Smooth muscle cell (in vitro differentiated cells): ENCODE measurements around the gene ABCA2. TPM values are rescaled to one million over a fixed set of nuclear protein-coding genes. Genes with fewer than 3 reads are reported as not detected.

Source experiments
- DNase-seq: peaks from one replicate; lab custom pipeline; 2025; ENCODE audit not compliant: unreplicated experiment; lab: John Stamatoyannopoulos, UW
- H2AFZ ChIP-seq: fragments of 200-600 bp; sonication (generic); 2 replicates; pipeline ENCODE4 v1.6.0; 2016; ENCODE audit warnings: antibody characterized with exemption, low read depth, mild to moderate bottlenecking
- H3F3A ChIP-seq: fragments of 200-600 bp; sonication (generic); 2 replicates; pipeline ENCODE4 v1.6.0; 2017; ENCODE audit warnings: antibody characterized with exemption, low read depth
- H3K27ac ChIP-seq: fragments of 200-600 bp; sonication (generic); 2 replicates; pipeline ENCODE4 v1.5.1; 2016; ENCODE audit warnings: low read depth, mild to moderate bottlenecking
- H3K27me3 ChIP-seq: fragments of 200-600 bp; sonication (generic); 2 replicates; pipeline ENCODE4 v1.6.1; 2016; ENCODE audit warnings: low read depth, mild to moderate bottlenecking
- H3K36me3 ChIP-seq: fragments of 200-600 bp; sonication (generic); 2 replicates; pipeline ENCODE4 v1.5.1; 2016; ENCODE audit warnings: low read depth
- H3K4me1 ChIP-seq: fragments of 200-600 bp; sonication (generic); 2 replicates; pipeline ENCODE4 v1.5.1; 2016; ENCODE audit warnings: low read depth
- H3K4me2 ChIP-seq: fragments of 200-600 bp; sonication (generic); 2 replicates; pipeline ENCODE4 v1.6.0; 2016; ENCODE audit warnings: mild to moderate bottlenecking
- H3K4me3 ChIP-seq: fragments of 200-600 bp; sonication (generic); 2 replicates; pipeline ENCODE4 v1.5.1; 2016; ENCODE audit warnings: mild to moderate bottlenecking
- H3K79me2 ChIP-seq: fragments of 200-600 bp; sonication (generic); 2 replicates; pipeline ENCODE4 v1.6.0; 2016; ENCODE audit warnings: low read depth, mild to moderate bottlenecking
- H3K9ac ChIP-seq: fragments of 200-600 bp; sonication (generic); 2 replicates; pipeline ENCODE4 v1.6.0; 2016; ENCODE audit warnings: low read depth
- H3K9me3 ChIP-seq: fragments of 200-600 bp; sonication (generic); replicated peaks from 2 replicates; pipeline ENCODE4 v1.5.1; 2016; ENCODE audit warnings: low read depth
- H4K20me1 ChIP-seq: fragments of 200-600 bp; sonication (generic); 2 replicates; pipeline ENCODE4 v1.6.0; 2016; ENCODE audit warnings: low read depth
- CTCF ChIP-seq: fragments of 200-600 bp; sonication (generic); IDR thresholded peaks from 2 replicates; pipeline ENCODE4 v1.5.1; 2017; ENCODE audit warnings: borderline replicate concordance, mild to moderate bottlenecking, antibody characterized with exemption; ENCODE audit not compliant: insufficient read depth, poor library complexity, severe bottlenecking
- WGBS: methylation state at CpG from one replicate; pipeline ENCODE4 v1.1.7; 2016; ENCODE audit warnings: low lambda C conversion rate; 5-methylcytosine and 5-hydroxymethylcytosine counted together
- polyA plus RNA-seq: library from polyadenylated mRNA; unstranded; fragments of >200 nt; fragmentation: Nextera tagmentation; extraction: Ambion mirVana; gene quantifications from 2 replicates; pipeline ENCODE4 v1.2.1, GENCODE V29; 2016
- total RNA-seq: library from RNA; depleted of rRNA; stranded (reverse); fragments of >200 nt; gene quantifications from 2 replicates; pipeline ENCODE4 v1.2.3, GENCODE V29; 2014

Gene ABCA2
- total and polyA plus RNA-seq, 2 experiments from 2014 or later, result 15.9 to 26.2 TPM

GRCh38 chr9:136957901-136958300 lies 70.1 kb downstream of the ABCA2 start:
- H3K27ac ChIP-seq, result no peak overlapping the region
- H3K27me3 ChIP-seq, result no peaks in the 10 kb centered on the region
- no peaks in the 10 kb centered on the region for H3K36me3 ChIP-seq
- H2AFZ ChIP-seq, result no peak overlapping the region
- no peak overlapping the region for H3K9ac ChIP-seq
- TF ChIP-seq CTCF, result no peak
- no peak overlapping the region for H3K4me3 ChIP-seq
- no peaks in the 10 kb centered on the region for H3K79me2 ChIP-seq
- no peaks in the 10 kb centered on the region for H3K4me1 ChIP-seq
- no peaks in the 10 kb centered on the region for H3F3A ChIP-seq
- H4K20me1 ChIP-seq, result no peaks in the 10 kb centered on the region
- DNase-seq, result no peak
- H3K9me3 ChIP-seq, result no peaks in the 10 kb centered on the region
- WGBS, result 94% methylated on average over 6 of the region's 6 CpGs
- H3K4me2 ChIP-seq, result no peak overlapping the region

- H3K9ac ChIP-seq, result no peak overlapping the region
- no CpG with 5 or more reads among the region's 1 CpG for WGBS
- H3K79me2 ChIP-seq, result no peaks in the 10 kb centered on the region
- H3K27me3 ChIP-seq, result no peaks in the 10 kb centered on the region
- H2AFZ ChIP-seq, result no peak overlapping the region
- H3K4me3 ChIP-seq, result no peak overlapping the region
- TF ChIP-seq CTCF, result no peak
- no peaks in the 10 kb centered on the region for H3K36me3 ChIP-seq
- H3K27ac ChIP-seq, result no peak overlapping the region
- DNase-seq, result no peak
- no peaks in the 10 kb centered on the region for H3F3A ChIP-seq
- no peak overlapping the region for H3K4me2 ChIP-seq
- H3K9me3 ChIP-seq, result no peaks in the 10 kb centered on the region
- no peaks in the 10 kb centered on the region for H4K20me1 ChIP-seq
- H3K4me1 ChIP-seq, result no peaks in the 10 kb centered on the region
Measured at GRCh38 chr9:136957461-136957860, 70.6 kb downstream of the ABCA2 start.

Other genes starting within 250 kb of the ABCA2 start
Only the 30 nearest of the 38 such genes appear.
- 1.2 and 1.8 TPM in 2 replicates for gene AJM1, start 185.8 kb downstream of the ABCA2 start, total RNA-seq
- 2.9 and 3.7 TPM in 2 replicates for gene AJM1, start 185.8 kb downstream of the ABCA2 start, polyA plus RNA-seq
- 110 and 173 TPM in 2 replicates for gene PHPT1, start 178.8 kb downstream of the ABCA2 start, total RNA-seq
- gene PHPT1, start 178.8 kb downstream of the ABCA2 start, polyA plus RNA-seq, result 381 and 435 TPM in 2 replicates
- 3.8 TPM in 2 replicates for gene MAMDC4, start 175.9 kb downstream of the ABCA2 start, total RNA-seq
- gene MAMDC4, start 175.9 kb downstream of the ABCA2 start, polyA plus RNA-seq, result 7.5 and 8.0 TPM in 2 replicates
- 304 and 306 TPM in 2 replicates for gene EDF1, start 161.9 kb downstream of the ABCA2 start, total RNA-seq
- gene EDF1, start 161.9 kb downstream of the ABCA2 start, polyA plus RNA-seq, result 492 and 548 TPM in 2 replicates
- gene TRAF2, start 141.7 kb downstream of the ABCA2 start, total RNA-seq, result 6.2 and 7.0 TPM in 2 replicates
- gene TRAF2, start 141.7 kb downstream of the ABCA2 start, polyA plus RNA-seq, result 15.9 and 18.0 TPM in 2 replicates
- 70.5 and 103 TPM in 2 replicates for gene FBXW5, start 83.5 kb downstream of the ABCA2 start, total RNA-seq
- gene FBXW5, start 83.5 kb downstream of the ABCA2 start, polyA plus RNA-seq, result 105 and 109 TPM in 2 replicates
- gene C8G, start 83.0 kb downstream of the ABCA2 start, total RNA-seq, result not detected in 2 replicates
- 1.4 TPM in 1 of 2 replicates, not detected in the other for gene C8G, start 83.0 kb downstream of the ABCA2 start, polyA plus RNA-seq
- not detected in 2 replicates for gene LCN12, start 76.0 kb downstream of the ABCA2 start, total RNA-seq
- not detected in 2 replicates for gene LCN12, start 76.0 kb downstream of the ABCA2 start, polyA plus RNA-seq
- gene PTGDS, start 50.7 kb downstream of the ABCA2 start, total RNA-seq, result 119 and 145 TPM in 2 replicates
- 597 and 611 TPM in 2 replicates for gene PTGDS, start 50.7 kb downstream of the ABCA2 start, polyA plus RNA-seq
- gene LCNL1, start 45.2 kb downstream of the ABCA2 start, total RNA-seq, result 0.67 and 1.1 TPM in 2 replicates
- 0.85 and 0.89 TPM in 2 replicates for gene LCNL1, start 45.2 kb downstream of the ABCA2 start, polyA plus RNA-seq
- gene PAXX, start 35.8 kb downstream of the ABCA2 start, total RNA-seq, result 27.4 and 29.0 TPM in 2 replicates
- 61.4 and 62.0 TPM in 2 replicates for gene PAXX, start 35.8 kb downstream of the ABCA2 start, polyA plus RNA-seq
- gene CLIC3, start 31.7 kb downstream of the ABCA2 start, total RNA-seq, result 15.2 and 36.8 TPM in 2 replicates
- 43.9 and 69.9 TPM in 2 replicates for gene CLIC3, start 31.7 kb downstream of the ABCA2 start, polyA plus RNA-seq
- gene FUT7, start 3.9 kb upstream of the ABCA2 start, total RNA-seq, result not detected in 2 replicates
- gene FUT7, start 3.9 kb upstream of the ABCA2 start, polyA plus RNA-seq, result 0.51 TPM in 1 of 2 replicates, not detected in the other
- 5.9 and 9.9 TPM in 2 replicates for gene NPDC1, start 17.9 kb upstream of the ABCA2 start, total RNA-seq
- gene NPDC1, start 17.9 kb upstream of the ABCA2 start, polyA plus RNA-seq, result 19.3 and 38.8 TPM in 2 replicates
- gene ENTPD2, start 25.8 kb upstream of the ABCA2 start, total RNA-seq, result not detected in 2 replicates
- gene ENTPD2, start 25.8 kb upstream of the ABCA2 start, polyA plus RNA-seq, result 0.30 and 0.78 TPM in 2 replicates
- gene SAPCD2, start 42.3 kb upstream of the ABCA2 start, total RNA-seq, result 1.9 and 2.1 TPM in 2 replicates
- 3.9 and 5.0 TPM in 2 replicates for gene SAPCD2, start 42.3 kb upstream of the ABCA2 start, polyA plus RNA-seq
- 5.8 and 7.2 TPM in 2 replicates for gene UAP1L1, start 49.3 kb upstream of the ABCA2 start, total RNA-seq
- 22.5 and 23.8 TPM in 2 replicates for gene UAP1L1, start 49.3 kb upstream of the ABCA2 start, polyA plus RNA-seq
- gene MAN1B1, start 58.7 kb upstream of the ABCA2 start, total RNA-seq, result 62.9 and 70.9 TPM in 2 replicates
- 97.1 and 109 TPM in 2 replicates for gene MAN1B1, start 58.7 kb upstream of the ABCA2 start, polyA plus RNA-seq
- 50.6 and 51.4 TPM in 2 replicates for gene DPP7, start 86.5 kb upstream of the ABCA2 start, total RNA-seq
- 170 and 171 TPM in 2 replicates for gene DPP7, start 86.5 kb upstream of the ABCA2 start, polyA plus RNA-seq
- gene GRIN1, start 110.9 kb upstream of the ABCA2 start, total RNA-seq, result not detected in 2 replicates
- gene GRIN1, start 110.9 kb upstream of the ABCA2 start, polyA plus RNA-seq, result 0.44 TPM in 1 of 2 replicates, not detected in the other
- gene LRRC26, start 141.8 kb upstream of the ABCA2 start, total RNA-seq, result not detected in 2 replicates
- gene LRRC26, start 141.8 kb upstream of the ABCA2 start, polyA plus RNA-seq, result not detected in 2 replicates
- gene TMEM210, start 143.8 kb upstream of the ABCA2 start, total RNA-seq, result not detected in 2 replicates
- gene TMEM210, start 143.8 kb upstream of the ABCA2 start, polyA plus RNA-seq, result not detected in 2 replicates
- 12.6 and 16.3 TPM in 2 replicates for gene ANAPC2, start 160.3 kb upstream of the ABCA2 start, total RNA-seq
- 6.6 and 17.6 TPM in 2 replicates for gene ANAPC2, start 160.3 kb upstream of the ABCA2 start, polyA plus RNA-seq
- 32.7 and 69.5 TPM in 2 replicates for gene SSNA1, start 160.4 kb upstream of the ABCA2 start, total RNA-seq
- 84.9 and 94.1 TPM in 2 replicates for gene SSNA1, start 160.4 kb upstream of the ABCA2 start, polyA plus RNA-seq
- gene TPRN, start 172.5 kb upstream of the ABCA2 start, total RNA-seq, result 4.0 and 6.9 TPM in 2 replicates
- gene TPRN, start 172.5 kb upstream of the ABCA2 start, polyA plus RNA-seq, result 15.0 and 19.0 TPM in 2 replicates
- 30.2 and 31.0 TPM in 2 replicates for gene TMEM203, start 177.4 kb upstream of the ABCA2 start, total RNA-seq
- gene TMEM203, start 177.4 kb upstream of the ABCA2 start, polyA plus RNA-seq, result 53.0 and 55.1 TPM in 2 replicates
- 3.2 and 6.5 TPM in 2 replicates for gene NDOR1, start 177.5 kb upstream of the ABCA2 start, total RNA-seq
- 7.7 and 12.5 TPM in 2 replicates for gene NDOR1, start 177.5 kb upstream of the ABCA2 start, polyA plus RNA-seq
- gene RNF208, start 194.0 kb upstream of the ABCA2 start, total RNA-seq, result 0.36 and 0.49 TPM in 2 replicates
- gene RNF208, start 194.0 kb upstream of the ABCA2 start, polyA plus RNA-seq, result 1.4 and 1.9 TPM in 2 replicates
- gene CYSRT1, start 196.9 kb upstream of the ABCA2 start, total RNA-seq, result 2.2 and 2.3 TPM in 2 replicates
- 1.3 and 2.4 TPM in 2 replicates for gene CYSRT1, start 196.9 kb upstream of the ABCA2 start, polyA plus RNA-seq
- gene RNF224, start 199.3 kb upstream of the ABCA2 start, total RNA-seq, result not detected in 2 replicates
- not detected in 2 replicates for gene RNF224, start 199.3 kb upstream of the ABCA2 start, polyA plus RNA-seq